ENCODE measurements around the gene RGS3. TPM values are rescaled to one million over a fixed set of nuclear protein-coding genes. Genes with fewer than 3 reads are reported as not detected.

Gene RGS3
- 100 to 1,000 TPM; 139 to 184 (median 166) TPM for total RNA-seq
- polyA plus RNA-seq = 107 TPM
- long read RNA-seq, donor 1, full-length matches to known transcripts = 56 of 195 reads
- long read RNA-seq, donor 1, partial matches to known transcripts = 43 of 195 reads
- long read RNA-seq, donor 1, other reads (novel, unspliced or antisense) = 96 of 195 reads
- long read RNA-seq, donor 2, full-length matches to known transcripts = 35 of 125 reads
- long read RNA-seq, donor 2, partial matches to known transcripts = 27 of 125 reads
- long read RNA-seq, donor 2, other reads (novel, unspliced or antisense) = 63 of 125 reads
- long read RNA-seq, donor 3, full-length matches to known transcripts = 144 of 416 reads
- long read RNA-seq, donor 3, partial matches to known transcripts = 97 of 416 reads
- long read RNA-seq, donor 3, other reads (novel, unspliced or antisense) = 175 of 416 reads
- long read RNA-seq, donor 4, full-length matches to known transcripts = 37 of 132 reads
- long read RNA-seq, donor 4, partial matches to known transcripts = 38 of 132 reads
- long read RNA-seq, donor 4, other reads (novel, unspliced or antisense) = 57 of 132 reads

GRCh38 chr9:113463418-113464285 is at the start of gene RGS3:
RGS3 (plus strand) TSS chr9:113463727; CDS start chr9:113463803, 76 bp downstream.
- Histone ChIP-seq H3K4me1 (ENCODE audit: control insufficient read depth, insufficient read depth, low read length) (no peaks in the 10 kb centered on the region), H3K27me3 (ENCODE audit: control insufficient read depth, insufficient read depth) (no peaks in the 10 kb centered on the region), H3K4me3 (ENCODE audit: low read length) (peak within 1 kb of the TSS; percentile 43), H3K9me3 (ENCODE audit: control insufficient read depth, low read length) (no peaks in the 10 kb centered on the region), H3K27ac (ENCODE audit: low read length) (peak within 1 kb of the TSS; percentile 78)
- WGBS = 20% methylated on average over 55 of the region's 55 CpGs
- DNase-seq = peak; percentile 60 to 88 (median 79)
- intact Hi-C loops (cut with DNase I) = no loop called here
- peak; percentile 94 for ATAC-seq

GRCh38 chr9:113416149-113416721 is 47.3 kb upstream of the RGS3 start:
- ATAC-seq = no peak
- DNase-seq = no peak

GRCh38 chr9:113417370-113417769 is 46.2 kb upstream of the RGS3 start:
- Histone ChIP-seq H3K9me3 (ENCODE audit: control insufficient read depth, low read length) (no peaks in the 10 kb centered on the region), H3K4me3 (ENCODE audit: low read length) (no peak overlapping the region), H3K27me3 (ENCODE audit: control insufficient read depth, insufficient read depth) (no peaks in the 10 kb centered on the region), H3K27ac (ENCODE audit: low read length) (no peak overlapping the region), H3K4me1 (ENCODE audit: control insufficient read depth, insufficient read depth, low read length) (no peaks in the 10 kb centered on the region)
- DNase-seq = no peak
- 74% methylated on average over 4 of the region's 4 CpGs for WGBS
- intact Hi-C loops (cut with DNase I) = no loop called here
- ATAC-seq = no peak

More at GRCh38 chr9:113416149-113416721, 47.3 kb upstream of the RGS3 start:
- 51% methylated on average over 3 of the region's 3 CpGs for WGBS
- no peaks in the 10 kb centered on the region for H3K27me3 ChIP-seq (ENCODE audit: control insufficient read depth, insufficient read depth)
- intact Hi-C loops (cut with DNase I) = no loop called here
- no peak overlapping the region for H3K4me3 ChIP-seq (ENCODE audit: low read length)
- H3K9me3 ChIP-seq (ENCODE audit: control insufficient read depth, low read length) = no peaks in the 10 kb centered on the region
- no peaks in the 10 kb centered on the region for H3K4me1 ChIP-seq (ENCODE audit: control insufficient read depth, insufficient read depth, low read length)
- no peak overlapping the region for H3K27ac ChIP-seq (ENCODE audit: low read length)

- Histone ChIP-seq H3K27me3 (ENCODE audit: control insufficient read depth, insufficient read depth) (no peaks in the 10 kb centered on the region), H3K4me3 (ENCODE audit: low read length) (no peak overlapping the region), H3K27ac (ENCODE audit: low read length) (no peak overlapping the region), H3K9me3 (ENCODE audit: control insufficient read depth, low read length) (no peaks in the 10 kb centered on the region), H3K4me1 (ENCODE audit: control insufficient read depth, insufficient read depth, low read length) (no peaks in the 10 kb centered on the region)
- DNase-seq = no peak
- no peak for ATAC-seq
- intact Hi-C loops (cut with DNase I) = no loop called here
- WGBS = 72% methylated on average over 3 of the region's 3 CpGs
Measured at GRCh38 chr9:113421726-113422125, 41.8 kb upstream of the RGS3 start.

GRCh38 chr9:113425072-113425471 is 38.5 kb upstream of the RGS3 start:
- H3K27ac ChIP-seq (ENCODE audit: low read length) = no peak overlapping the region
- 42% methylated on average over 2 of the region's 2 CpGs for WGBS
- H3K27me3 ChIP-seq (ENCODE audit: control insufficient read depth, insufficient read depth) = no peaks in the 10 kb centered on the region
- intact Hi-C loops (cut with DNase I) = no loop called here
- H3K4me3 ChIP-seq (ENCODE audit: low read length) = no peak overlapping the region
- H3K4me1 ChIP-seq (ENCODE audit: control insufficient read depth, insufficient read depth, low read length) = no peaks in the 10 kb centered on the region
- no peaks in the 10 kb centered on the region for H3K9me3 ChIP-seq (ENCODE audit: control insufficient read depth, low read length)
- ATAC-seq (no peak), DNase-seq (no peak)

GRCh38 chr9:113426701-113427100 is 36.8 kb upstream of the RGS3 start:
- Histone ChIP-seq H3K9me3 (ENCODE audit: control insufficient read depth, low read length) (no peaks in the 10 kb centered on the region), H3K27me3 (ENCODE audit: control insufficient read depth, insufficient read depth) (no peaks in the 10 kb centered on the region), H3K4me1 (ENCODE audit: control insufficient read depth, insufficient read depth, low read length) (no peaks in the 10 kb centered on the region), H3K4me3 (ENCODE audit: low read length) (no peak overlapping the region), H3K27ac (ENCODE audit: low read length) (no peak overlapping the region)
- intact Hi-C loops (cut with DNase I) = no loop called here
- no peak for ATAC-seq
- DNase-seq = no peak
- 79% methylated on average over 1 of the region's 1 CpG for WGBS

- Histone ChIP-seq H3K9me3 (ENCODE audit: control insufficient read depth, low read length) (no peaks in the 10 kb centered on the region), H3K27me3 (ENCODE audit: control insufficient read depth, insufficient read depth) (no peaks in the 10 kb centered on the region), H3K4me3 (ENCODE audit: low read length) (no peak overlapping the region), H3K4me1 (ENCODE audit: control insufficient read depth, insufficient read depth, low read length) (no peaks in the 10 kb centered on the region), H3K27ac (ENCODE audit: low read length) (no peak overlapping the region)
- ATAC-seq (no peak), DNase-seq (no peak)
- intact Hi-C loops (cut with DNase I) = no loop called here
- 95% methylated on average over 2 of the region's 2 CpGs for WGBS
Measured at GRCh38 chr9:113427629-113428028, 35.9 kb upstream of the RGS3 start.

GRCh38 chr9:113428062-113428615 is 35.4 kb upstream of the RGS3 start:
- peak in 1 of 2 donors; percentile 22 for ATAC-seq
- H3K27ac ChIP-seq (ENCODE audit: low read length) = no peak overlapping the region
- H3K4me3 ChIP-seq (ENCODE audit: low read length) = no peak overlapping the region
- no peak for DNase-seq
- intact Hi-C loops (cut with DNase I) = no loop called here
- no peaks in the 10 kb centered on the region for H3K27me3 ChIP-seq (ENCODE audit: control insufficient read depth, insufficient read depth)
- 87% methylated on average over 1 of the region's 1 CpG for WGBS
- no peaks in the 10 kb centered on the region for H3K9me3 ChIP-seq (ENCODE audit: control insufficient read depth, low read length)
- no peaks in the 10 kb centered on the region for H3K4me1 ChIP-seq (ENCODE audit: control insufficient read depth, insufficient read depth, low read length)

- intact Hi-C loops (cut with DNase I) = loop anchor here in 1 of 4 donors (5.0 kb wide), 1 partner anchor 226 kb away; no protein-coding TSS in a partner anchor
- no peak for ATAC-seq
- no peak overlapping the region for H3K4me3 ChIP-seq (ENCODE audit: low read length)
Measured at GRCh38 chr9:113431191-113431590, 32.3 kb upstream of the RGS3 start.

GRCh38 chr9:113436728-113437515 is 26.6 kb upstream of the RGS3 start:
- Histone ChIP-seq H3K4me1 (ENCODE audit: control insufficient read depth, insufficient read depth, low read length) (no peaks in the 10 kb centered on the region), H3K4me3 (ENCODE audit: low read length) (no peak overlapping the region), H3K27ac (ENCODE audit: low read length) (no peak overlapping the region), H3K9me3 (ENCODE audit: control insufficient read depth, low read length) (no peaks in the 10 kb centered on the region), H3K27me3 (ENCODE audit: control insufficient read depth, insufficient read depth) (no peaks in the 10 kb centered on the region)
- intact Hi-C loops (cut with DNase I) = no loop called here
- WGBS = 76% methylated on average over 4 of the region's 4 CpGs
- DNase-seq (no peak), ATAC-seq (no peak)

More at GRCh38 chr9:113431191-113431590, 32.3 kb upstream of the RGS3 start:
- no peaks in the 10 kb centered on the region for H3K9me3 ChIP-seq (ENCODE audit: control insufficient read depth, low read length)
- no peak overlapping the region for H3K27ac ChIP-seq (ENCODE audit: low read length)
- no peaks in the 10 kb centered on the region for H3K4me1 ChIP-seq (ENCODE audit: control insufficient read depth, insufficient read depth, low read length)
- no peaks in the 10 kb centered on the region for H3K27me3 ChIP-seq (ENCODE audit: control insufficient read depth, insufficient read depth)
- DNase-seq = no peak
